Stimulated activated CD4-positive, alpha-beta T cell treated with anti-CD3 and anti-CD28 coated beads, TNF-alpha, amount 100 ng/mL, for 48 hours (primary cell): ENCODE results near the gene IL4R.
"Not testable (repeated sequence)": the region's sequence is repeated elsewhere in the genome, so short reads cannot be mapped to it uniquely, and the experiment has no call there.

Experiments used
- DNase-seq, 3 donors: peaks; one replicate each; pipeline ENCODE4 v3.0.0-alpha.2; 2020; ENCODE audit warnings: low read depth in 3 of 3

IL4R gene

DNA sequence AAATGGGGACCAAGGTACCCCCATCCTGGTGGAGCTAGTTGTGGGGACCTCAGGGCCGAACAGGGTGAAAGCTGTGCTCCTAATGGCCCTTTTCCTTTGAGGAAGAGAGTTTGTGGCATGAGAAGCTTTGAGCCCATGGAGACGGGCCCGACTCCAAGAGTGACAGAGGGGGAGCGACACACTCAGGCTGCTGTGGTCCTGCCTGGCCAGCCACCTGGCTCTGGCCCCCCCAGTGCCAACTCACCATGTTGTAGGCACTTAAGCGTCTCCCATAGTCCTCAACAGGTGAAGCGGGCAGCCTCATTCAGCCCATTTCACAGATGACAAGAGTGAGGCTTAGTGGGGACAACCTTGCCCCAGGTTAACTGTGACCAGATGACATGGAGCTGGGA lies 89.8 kb downstream of the IL4R start:
- no peak for DNase-seq

DNA sequence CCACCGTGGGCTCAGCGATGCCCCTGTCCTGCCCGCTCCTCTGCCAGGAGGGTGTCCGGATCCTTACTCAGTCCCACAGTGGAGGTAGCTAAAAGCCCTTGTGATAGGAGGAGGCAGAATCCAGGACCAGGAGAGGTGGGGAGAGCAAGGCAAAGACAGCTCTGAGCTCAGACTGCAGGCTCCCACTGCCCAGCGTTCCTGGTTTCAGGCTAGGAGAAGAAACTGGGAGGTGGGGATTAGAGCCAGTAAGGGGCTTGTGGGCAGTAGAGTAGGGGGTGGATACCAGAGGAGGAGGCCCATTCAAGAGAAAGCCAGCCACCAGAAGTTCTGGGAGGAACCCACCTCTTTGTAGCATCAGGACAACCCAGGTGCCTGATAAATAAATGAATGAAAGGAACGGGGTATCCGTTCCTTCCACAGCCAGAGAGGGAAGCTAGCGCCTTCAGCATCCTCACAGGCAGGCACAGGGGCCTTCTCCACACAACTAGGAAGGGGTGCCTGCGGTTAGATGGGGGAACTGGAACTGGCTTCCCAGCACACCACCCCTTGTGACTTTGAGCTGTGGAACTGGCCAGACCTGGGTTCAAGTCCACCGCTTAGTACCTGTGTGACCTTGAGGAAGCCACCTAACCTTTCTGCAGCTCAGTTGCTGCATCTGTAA lies 90.5 kb downstream of the IL4R start:
- DNase-seq: no peak

DNA sequence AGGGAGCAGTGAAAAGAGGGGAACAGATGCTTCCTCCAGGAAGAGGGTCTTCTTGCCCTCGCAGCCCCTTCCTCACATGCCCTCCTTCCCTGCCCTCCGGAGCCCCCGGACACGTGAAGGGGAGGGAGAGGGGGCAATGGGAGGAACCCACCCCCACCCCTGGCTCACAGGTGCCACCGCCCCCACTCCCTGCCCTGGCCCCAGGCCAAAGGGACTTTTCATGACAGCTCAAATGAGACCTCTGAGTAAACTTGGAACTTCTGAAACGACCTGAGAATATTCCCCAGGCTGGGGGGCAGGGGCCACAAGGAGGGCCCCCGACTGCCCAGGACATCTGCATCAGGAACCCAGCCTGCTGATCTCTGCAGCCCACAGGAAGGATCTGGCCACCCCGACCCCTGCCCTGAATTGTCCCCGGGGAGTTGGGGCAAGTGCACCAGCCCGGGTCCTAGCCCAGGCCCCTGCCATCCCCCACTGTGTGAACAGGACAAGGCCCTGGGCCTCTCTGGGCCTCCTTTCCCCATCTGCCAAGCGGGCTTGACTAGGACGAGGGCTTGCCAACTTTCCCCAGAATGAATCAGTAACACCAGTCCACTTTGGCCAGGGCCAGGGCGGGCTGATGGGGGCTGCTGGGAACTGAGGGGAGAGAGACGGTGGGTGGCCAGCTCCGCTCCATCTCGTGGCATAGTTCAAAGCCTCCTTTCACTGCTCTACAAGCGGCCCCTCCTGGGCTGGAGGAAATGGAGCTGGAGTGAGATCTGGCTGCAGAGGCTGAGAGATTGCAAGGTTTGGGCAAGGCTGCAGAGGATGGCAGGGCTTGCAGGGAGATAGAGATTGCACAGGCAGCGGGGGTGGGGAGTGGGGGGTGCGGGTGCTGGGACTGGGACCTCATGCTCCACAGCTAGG lies 92.0 kb downstream of the IL4R start:
- peak; percentile 66 to 80 (median 70) for DNase-seq

DNA sequence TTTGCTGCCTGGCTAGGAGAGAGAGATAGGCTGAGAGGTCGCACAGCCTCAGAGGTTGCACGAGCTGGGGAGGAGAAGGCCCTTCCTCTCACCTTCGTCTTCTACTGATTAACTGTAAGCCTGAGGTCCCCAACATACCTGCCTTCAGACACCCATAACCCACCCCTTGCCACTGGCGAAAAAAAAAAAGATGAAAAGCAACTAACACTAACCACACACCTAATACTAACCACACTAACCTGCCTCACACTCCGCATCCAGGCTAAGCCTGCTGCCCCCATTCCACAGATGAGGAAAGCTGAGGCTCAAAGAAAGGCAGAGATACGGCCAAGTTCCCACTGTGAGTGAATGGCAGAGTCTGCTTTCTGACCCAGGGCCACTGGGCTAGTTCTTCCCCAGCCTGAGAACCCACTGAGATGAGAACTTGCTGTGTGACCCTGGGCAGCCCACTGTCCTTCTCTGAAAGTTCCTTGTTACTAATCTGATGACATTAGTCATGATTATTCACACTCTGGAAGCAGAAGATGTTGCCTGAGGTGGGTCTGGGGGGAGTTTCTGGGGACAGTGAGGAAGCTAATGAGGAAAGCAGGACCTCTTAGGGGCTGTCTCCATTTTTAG lies 92.8 kb downstream of the IL4R start:
- no peak for DNase-seq

DNA sequence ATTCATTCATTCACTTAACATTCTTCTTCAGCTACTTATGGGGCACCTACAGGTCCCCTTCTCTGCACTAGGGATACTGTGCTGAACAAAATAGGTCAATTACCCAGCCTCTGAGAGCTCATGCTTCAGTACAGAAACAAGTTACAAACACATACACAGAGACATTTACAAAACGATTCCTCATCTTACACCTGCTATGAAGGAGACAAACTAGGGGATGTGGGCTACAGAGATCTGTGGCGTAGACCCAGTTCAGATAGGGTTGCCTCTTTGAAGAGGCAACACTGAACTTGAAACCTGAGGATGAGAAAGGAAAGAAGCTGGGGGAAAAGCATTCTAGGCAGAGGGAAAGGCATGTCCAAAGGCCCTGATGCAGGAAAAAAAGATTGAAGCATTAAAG lies 93.4 kb downstream of the IL4R start:
- no peak for DNase-seq

DNA sequence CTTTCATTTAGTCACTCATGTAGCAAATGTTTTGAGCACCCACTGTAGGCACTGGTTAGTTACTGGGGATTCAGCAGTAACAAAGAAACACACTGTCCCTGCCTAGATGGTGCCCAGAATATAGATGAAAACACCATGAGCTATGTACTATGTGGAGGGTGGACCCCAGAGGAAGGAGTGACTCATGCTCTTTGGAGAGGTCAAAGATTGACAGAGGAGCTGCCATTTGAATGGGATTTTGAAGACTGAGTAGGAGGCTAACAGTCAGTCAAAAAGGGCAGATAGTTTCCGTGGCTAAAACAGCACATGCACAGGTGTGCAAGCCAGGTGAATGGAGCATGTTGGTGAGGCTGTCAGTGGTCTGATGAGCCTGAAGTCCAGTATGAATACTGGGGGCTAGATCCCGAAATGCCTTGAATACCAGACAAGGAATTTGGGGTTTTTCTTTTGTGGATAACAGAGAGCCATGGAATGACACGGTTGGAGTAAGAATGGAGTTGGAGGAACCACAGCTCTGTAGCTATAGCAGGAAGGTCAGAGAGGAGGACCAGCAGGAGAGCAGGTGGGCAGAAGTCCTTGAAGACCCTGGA lies 94.3 kb downstream of the IL4R start:
- no peak for DNase-seq

DNA sequence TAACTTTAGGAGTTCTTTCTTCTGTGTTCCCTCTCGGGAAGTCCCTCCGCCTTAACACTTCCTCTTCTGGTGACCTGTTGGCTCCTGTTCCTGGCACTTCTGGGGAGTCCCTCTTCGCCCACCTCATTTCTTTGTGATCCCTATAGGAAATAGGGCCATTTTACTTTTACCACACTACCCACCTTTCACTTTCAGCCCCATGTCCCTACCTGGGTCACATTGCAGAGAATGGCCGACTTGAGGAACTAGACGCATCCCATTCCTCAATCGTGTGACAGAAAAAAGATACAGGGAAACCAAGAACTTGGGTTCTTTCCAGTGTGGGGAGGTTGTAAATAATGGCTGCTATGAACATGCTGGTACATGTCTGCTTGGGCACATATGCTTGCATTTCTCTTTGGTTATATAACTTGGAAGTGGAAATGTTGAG lies 94.8 kb downstream of the IL4R start:
- DNase-seq: no peak

DNA sequence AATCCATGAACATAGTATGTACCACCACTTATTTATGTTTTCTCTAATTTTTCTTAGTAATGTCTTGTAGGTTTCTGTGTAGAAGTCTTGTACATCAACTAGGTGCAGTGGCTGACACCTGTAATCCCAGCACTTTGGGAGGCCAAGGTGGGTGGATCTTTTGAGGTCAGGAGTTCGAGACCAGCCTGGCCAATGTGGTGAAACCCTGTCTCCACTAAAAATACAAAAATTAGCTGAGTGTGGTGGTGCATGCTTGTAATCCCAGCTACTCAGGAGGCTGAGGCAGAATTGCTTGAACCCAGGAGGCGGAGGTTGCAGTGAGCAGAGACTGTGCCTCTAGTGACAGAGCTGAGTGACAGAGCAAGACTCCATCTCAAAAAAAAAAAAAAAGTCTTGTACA lies 96.2 kb downstream of the IL4R start:
- not testable (repeated sequence) for DNase-seq

DNA sequence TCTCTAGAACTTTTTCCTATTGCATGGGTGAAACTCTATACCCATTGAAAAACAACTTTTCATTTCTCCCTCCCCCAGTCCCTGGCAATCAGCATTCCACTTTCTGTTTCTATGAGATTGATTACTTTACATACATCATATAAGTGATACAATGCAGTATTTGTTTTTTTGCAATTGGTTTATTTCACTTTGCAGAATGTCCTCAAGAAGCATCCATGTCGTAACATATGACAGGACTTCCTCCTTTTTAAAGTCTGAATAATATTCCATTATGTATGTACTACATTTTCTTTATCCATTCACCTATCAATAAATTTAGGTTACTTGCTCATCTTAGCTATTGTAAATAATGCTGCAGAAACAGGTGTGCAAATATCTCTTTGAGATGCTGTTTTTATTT lies 97.0 kb downstream of the IL4R start:
- DNase-seq: no peak

DNA sequence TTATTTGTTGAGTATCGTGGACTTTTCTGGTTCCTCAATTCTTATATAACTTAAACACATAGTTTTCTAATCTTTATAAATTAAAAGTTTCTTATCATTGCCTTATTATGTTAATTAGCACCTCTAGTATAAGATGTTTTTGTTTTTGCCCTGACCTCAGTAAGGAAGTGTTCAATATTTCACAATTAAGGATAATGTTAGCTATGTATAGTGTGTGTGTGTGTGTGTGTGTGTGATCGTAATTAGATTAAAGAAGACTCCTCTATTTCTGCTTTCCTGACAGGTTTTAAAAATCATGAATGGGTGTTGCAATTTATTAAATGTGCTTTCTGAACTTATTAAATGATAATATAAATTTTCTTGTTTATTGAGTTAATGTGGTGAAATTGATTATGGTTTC lies 100.2 kb downstream of the IL4R start:
- no peak for DNase-seq
